GM10266 (cell line): ENCODE measurements around the gene PSG1.
"Not testable (repeated sequence)": the region's sequence is repeated elsewhere in the genome, so short reads cannot be mapped to it uniquely, and the experiment has no call there.

Experiments used
- DNase-seq: peaks from one replicate; pipeline ENCODE4 v3.0.0; 2012; ENCODE audit errors: extremely low spot score
- CTCF ChIP-seq: IDR thresholded peaks from 2 replicates; pipeline ENCODE4 v1.5.1; 2012; ENCODE audit warnings: mild to moderate bottlenecking, low read depth; ENCODE audit not compliant: control insufficient read depth, insufficient read depth; ENCODE audit errors: missing control alignments

The PSG1 gene

DNA sequence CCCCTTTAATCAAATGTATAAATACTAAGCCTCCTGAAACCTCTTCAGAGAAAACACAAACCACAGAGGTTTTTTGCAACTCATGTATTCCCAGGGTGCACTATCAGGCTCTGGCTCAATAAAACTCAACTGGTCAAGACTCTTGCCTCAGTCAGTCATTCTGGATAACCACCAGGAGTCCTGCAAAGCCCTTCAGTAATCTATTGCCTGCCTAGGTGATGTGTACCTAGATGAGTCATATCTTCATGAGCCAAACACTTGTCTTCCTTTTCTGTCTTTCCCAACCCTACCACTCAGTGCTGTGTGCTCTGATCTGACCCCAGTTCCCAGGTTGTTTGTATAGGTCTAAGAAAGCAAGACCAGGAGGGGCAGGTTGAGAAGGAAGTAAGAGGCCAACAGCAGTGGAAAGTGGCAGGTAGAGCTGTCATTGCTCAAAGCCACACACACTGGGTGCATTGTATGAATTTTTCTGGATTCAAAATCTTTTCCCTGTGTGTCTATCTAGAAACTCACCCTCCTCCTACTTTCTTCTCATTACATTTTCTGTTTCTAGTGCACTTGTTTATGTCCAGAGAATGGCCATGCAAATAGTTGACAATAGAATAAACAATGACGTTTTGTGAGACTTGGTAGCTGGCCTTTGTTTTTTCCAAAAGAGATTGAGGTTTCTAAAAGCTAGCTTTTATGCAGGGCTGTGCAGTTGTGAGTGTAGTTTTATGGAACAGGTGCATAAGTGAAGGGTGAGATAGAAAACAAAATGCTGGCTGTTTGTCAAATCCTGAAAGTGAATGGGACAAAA is 48.1 kb downstream of the PSG1 start:
- no peak for TF ChIP-seq CTCF
- DNase-seq, result no peak

GRCh38 chr19:42821306-42821977 is 58.1 kb downstream of the PSG1 start:
- not testable (repeated sequence) for DNase-seq

- DNase-seq, result not testable (repeated sequence)
Observed at GRCh38 chr19:42819960-42820650, 59.4 kb downstream of the PSG1 start.

GRCh38 chr19:42816894-42817293 is 62.6 kb downstream of the PSG1 start:
- DNase-seq, result no peak
- TF ChIP-seq CTCF, result no peak
